Measurements from ENCODE around the gene OR4D11. TPM values are rescaled to one million over a fixed set of nuclear protein-coding genes. Genes with fewer than 3 reads are reported as not detected.

Gene OR4D11
- total RNA-seq, 1 donor from 2014 or later, result not detected

DNA sequence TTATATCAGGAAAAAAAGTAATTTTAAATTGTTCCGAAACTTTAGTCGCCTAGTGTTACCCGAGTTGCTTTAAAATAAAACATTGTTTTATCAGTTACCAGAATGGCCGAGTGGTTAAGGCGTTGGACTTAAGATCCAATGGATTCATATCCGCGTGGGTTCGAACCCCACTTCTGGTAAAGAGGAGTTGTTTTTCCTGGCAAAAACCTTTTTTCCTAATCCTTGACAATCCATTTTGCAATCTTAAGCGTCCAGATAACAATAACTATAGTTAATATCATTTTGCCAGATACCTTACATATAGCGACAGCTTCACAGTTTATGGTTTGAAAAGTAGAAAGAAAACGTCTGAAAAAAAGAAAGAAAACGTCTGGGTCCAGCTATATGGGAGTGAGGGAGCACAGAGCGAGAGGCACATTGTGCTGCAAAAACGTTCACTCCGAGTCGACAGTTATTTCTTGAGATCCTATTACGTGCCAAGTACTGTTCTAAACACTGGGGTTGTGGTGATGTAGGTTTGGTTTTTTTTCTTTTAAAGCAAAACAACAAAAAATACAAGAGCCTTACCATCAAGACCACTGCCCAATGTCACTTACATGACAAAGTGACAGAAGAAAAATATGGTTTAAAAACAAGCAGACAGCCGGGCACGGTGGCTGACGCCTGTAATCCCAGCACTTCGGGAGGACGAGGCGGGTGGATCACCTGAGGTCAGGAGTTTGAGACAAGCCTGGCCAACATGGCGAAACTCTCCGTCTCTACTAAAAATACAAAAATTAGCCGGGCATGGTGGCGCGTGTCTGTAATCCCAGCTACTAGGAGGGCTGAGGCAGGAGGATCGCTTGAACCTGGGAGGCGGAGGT lies 48.5 kb downstream of the OR4D11 start:
- no peaks in the 10 kb centered on the region for H3K27me3 ChIP-seq (ENCODE audit: control insufficient read depth, insufficient read depth, low read length)
- peak overlapping the region; percentile 58 for H3K4me3 ChIP-seq (ENCODE audit: low read depth, low read length)
- H3K36me3 ChIP-seq (ENCODE audit: control insufficient read depth, insufficient read depth, low read length), result no peaks in the 10 kb centered on the region
- TF ChIP-seq, protein P1, sequence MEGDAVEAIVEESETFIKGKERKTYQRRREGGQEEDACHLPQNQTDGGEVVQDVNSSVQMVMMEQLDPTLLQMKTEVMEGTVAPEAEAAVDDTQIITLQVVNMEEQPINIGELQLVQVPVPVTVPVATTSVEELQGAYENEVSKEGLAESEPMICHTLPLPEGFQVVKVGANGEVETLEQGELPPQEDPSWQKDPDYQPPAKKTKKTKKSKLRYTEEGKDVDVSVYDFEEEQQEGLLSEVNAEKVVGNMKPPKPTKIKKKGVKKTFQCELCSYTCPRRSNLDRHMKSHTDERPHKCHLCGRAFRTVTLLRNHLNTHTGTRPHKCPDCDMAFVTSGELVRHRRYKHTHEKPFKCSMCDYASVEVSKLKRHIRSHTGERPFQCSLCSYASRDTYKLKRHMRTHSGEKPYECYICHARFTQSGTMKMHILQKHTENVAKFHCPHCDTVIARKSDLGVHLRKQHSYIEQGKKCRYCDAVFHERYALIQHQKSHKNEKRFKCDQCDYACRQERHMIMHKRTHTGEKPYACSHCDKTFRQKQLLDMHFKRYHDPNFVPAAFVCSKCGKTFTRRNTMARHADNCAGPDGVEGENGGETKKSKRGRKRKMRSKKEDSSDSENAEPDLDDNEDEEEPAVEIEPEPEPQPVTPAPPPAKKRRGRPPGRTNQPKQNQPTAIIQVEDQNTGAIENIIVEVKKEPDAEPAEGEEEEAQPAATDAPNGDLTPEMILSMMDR (IDR thresholded peaks at IDR 0.05; ENCODE audit: insufficient read depth, low read length, poor library complexity, severe bottlenecking), result no peak
- DNase-seq (ENCODE audit: low read depth), result no peak

DNA sequence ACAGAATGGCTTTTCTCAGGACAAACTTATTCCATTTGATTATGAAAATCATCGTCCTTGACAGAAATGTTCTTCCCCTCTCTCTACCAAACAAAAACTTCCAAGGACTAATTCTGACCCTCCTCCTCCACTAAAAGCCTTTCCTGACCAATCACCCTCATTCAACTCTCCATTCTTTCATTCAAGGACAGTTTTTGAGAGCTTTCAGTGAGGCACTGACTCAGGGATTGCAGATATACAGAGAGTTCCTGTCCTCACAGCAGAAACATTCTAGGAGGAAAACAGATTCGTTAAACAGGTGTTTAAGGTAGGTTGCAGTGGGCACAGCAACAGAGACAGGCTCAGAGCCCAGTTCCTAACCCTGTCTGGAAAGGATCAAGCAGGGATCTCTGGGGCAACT lies 49.5 kb downstream of the OR4D11 start:
- no peak overlapping the region for H3K4me3 ChIP-seq (ENCODE audit: low read depth, low read length)
- TF ChIP-seq, protein P1 (IDR thresholded peaks at IDR 0.05; ENCODE audit: insufficient read depth, low read length, poor library complexity, severe bottlenecking), result no peak
- no peaks in the 10 kb centered on the region for H3K27me3 ChIP-seq (ENCODE audit: control insufficient read depth, insufficient read depth, low read length)
- H3K36me3 ChIP-seq (ENCODE audit: control insufficient read depth, insufficient read depth, low read length), result no peaks in the 10 kb centered on the region
- DNase-seq (ENCODE audit: low read depth), result no peak

DNA sequence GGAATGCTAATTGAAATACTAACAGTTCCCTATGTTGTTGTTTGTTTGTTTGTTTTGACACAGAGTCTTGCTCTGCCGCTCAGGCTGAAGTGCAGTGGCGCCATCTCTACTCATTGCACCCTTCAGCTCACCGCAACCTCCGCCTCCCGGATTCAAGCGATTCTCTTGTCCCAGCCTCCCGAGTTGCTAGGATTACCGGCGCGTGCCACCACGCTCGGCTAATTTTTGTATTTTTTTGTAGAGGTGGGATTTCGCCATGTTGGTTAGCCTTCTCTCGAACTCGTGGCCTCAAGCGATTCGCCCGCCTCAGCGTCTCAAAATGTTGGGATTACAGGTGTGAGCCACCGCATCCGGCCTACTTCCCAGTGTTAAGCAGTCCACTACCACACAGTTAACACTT lies 49.9 kb downstream of the OR4D11 start:
- H3K36me3 ChIP-seq (ENCODE audit: control insufficient read depth, insufficient read depth, low read length), result no peaks in the 10 kb centered on the region
- TF ChIP-seq, protein P1 (IDR thresholded peaks at IDR 0.05; ENCODE audit: insufficient read depth, low read length, poor library complexity, severe bottlenecking), result no peak
- no peaks in the 10 kb centered on the region for H3K27me3 ChIP-seq (ENCODE audit: control insufficient read depth, insufficient read depth, low read length)
- no peak for DNase-seq (ENCODE audit: low read depth)
- no peak overlapping the region for H3K4me3 ChIP-seq (ENCODE audit: low read depth, low read length)

Other genes starting within 250 kb of the OR4D11 start
- gene OR5AN1, start 144.7 kb upstream of the OR4D11 start, total RNA-seq, result not detected in 2 replicates
- gene OR5A2, start 77.2 kb upstream of the OR4D11 start, total RNA-seq, result not detected in 2 replicates
- gene OR5A1, start 67.1 kb upstream of the OR4D11 start, total RNA-seq, result not detected in 2 replicates
- gene OR4D6, start 46.6 kb upstream of the OR4D11 start, total RNA-seq, result not detected in 2 replicates
- not detected in 2 replicates for gene OR4D10, start 30.3 kb upstream of the OR4D11 start, total RNA-seq
- gene OR4D9, start 8.0 kb downstream of the OR4D11 start, total RNA-seq, result not detected in 2 replicates
- gene OSBP, start 112.2 kb downstream of the OR4D11 start, total RNA-seq, result 27.1 and 30.3 TPM in 2 replicates
- gene PATL1, start 165.5 kb downstream of the OR4D11 start, total RNA-seq, result 28.5 and 28.7 TPM in 2 replicates
- gene OR10V1, start 210.3 kb downstream of the OR4D11 start, total RNA-seq, result not detected in 2 replicates

All from kidney epithelial cell (primary cell).